WTC11 (cell line): ENCODE data around the gene KLRB1. TPM values are rescaled to one million over a fixed set of nuclear protein-coding genes. Genes with fewer than 3 reads are reported as not detected.

ENCODE experiments used
- ATAC-seq: fragments of 200-7000 bp; cut with Tn5 transposase; 2 replicates; pipeline ENCODE4 v1.10.0; 2021; ENCODE audit warnings: mild to moderate bottlenecking, moderate library complexity
- CTCF ChIA-PET: fragments of 300-600 bp; sonication (Branson Sonifier 250); formaldehyde crosslinking; loops from one replicate; lab custom pipeline; 2021; ENCODE audit warnings: antibody characterized with exemption; lab: Charles Lee
- POLR2A ChIA-PET: fragments of 350-600 bp; sonication (Branson Sonifier 250); formaldehyde crosslinking; loops from one replicate; lab custom pipeline; 2021; ENCODE audit warnings: antibody characterized with exemption; lab: Charles Lee
- DNase-seq: peaks from one replicate; pipeline ENCODE4 v3.0.0; 2021; ENCODE audit warnings: low spot score
- H3K27ac Mint-ChIP-seq: 2 replicates; pipeline ENCODE4 v1.8.0; 2021; ENCODE audit warnings: mixed read lengths
- H3K27me3 Mint-ChIP-seq: 2 replicates; pipeline ENCODE4 v1.8.0; 2021; ENCODE audit warnings: low read depth, mild to moderate bottlenecking, moderate library complexity, mixed read lengths
- H3K36me3 Mint-ChIP-seq: 2 replicates; pipeline ENCODE4 v1.8.0; 2021; ENCODE audit warnings: mixed read lengths
- H3K4me1 Mint-ChIP-seq: 2 replicates; pipeline ENCODE4 v1.8.0; 2022; ENCODE audit warnings: mixed read lengths
- H3K4me3 Mint-ChIP-seq: 2 replicates; pipeline ENCODE4 v1.8.0; 2021; ENCODE audit warnings: mild to moderate bottlenecking, moderate library complexity, mixed read lengths
- H3K9me3 Mint-ChIP-seq: 2 replicates; pipeline ENCODE4 v1.8.0; 2021; ENCODE audit warnings: mixed read lengths
- CREB1 ChIP-seq: sonication (generic); formaldehyde crosslinking; IDR thresholded peaks from 2 replicates; pipeline ENCODE4 v1.8.0; 2023; ENCODE audit warnings: mild to moderate bottlenecking, missing genetic modification reagents
- CREM ChIP-seq: sonication (generic); formaldehyde crosslinking; IDR thresholded peaks from 2 replicates; pipeline ENCODE4 v1.8.1; 2022; ENCODE audit warnings: mild to moderate bottlenecking, missing genetic modification reagents, moderate library complexity
- ELF4 ChIP-seq: sonication (generic); formaldehyde crosslinking; IDR thresholded peaks from 2 replicates; pipeline ENCODE4 v1.8.1; 2022; ENCODE audit warnings: low read depth, mild to moderate bottlenecking, moderate library complexity, missing genetic modification reagents
- EMX1 ChIP-seq: fragments of 250-450 bp; sonication (Bioruptor Pico); IDR thresholded peaks from 2 replicates; pipeline ENCODE4 v1.8.0; 2021; ENCODE audit warnings: mild to moderate bottlenecking
- ESRRA ChIP-seq: sonication (generic); formaldehyde crosslinking; IDR thresholded peaks from 2 replicates; pipeline ENCODE4 v1.8.1; 2022; ENCODE audit warnings: mild to moderate bottlenecking, missing genetic modification reagents, borderline replicate concordance
- FOXP1 ChIP-seq: sonication (generic); formaldehyde crosslinking; IDR thresholded peaks from 2 replicates; pipeline ENCODE4 v1.8.0; 2022; ENCODE audit warnings: missing genetic modification reagents, mild to moderate bottlenecking, moderate library complexity, borderline replicate concordance
- IRF2 ChIP-seq: sonication (generic); formaldehyde crosslinking; IDR thresholded peaks from 2 replicates; pipeline ENCODE4 v1.8.0; 2022; ENCODE audit warnings: low read depth, missing genetic modification reagents, borderline replicate concordance
- JAZF1 ChIP-seq: fragments of 250-450 bp; sonication (Bioruptor Pico); IDR thresholded peaks from 2 replicates; pipeline ENCODE4 v1.9.0; 2021; ENCODE audit warnings: moderate library complexity, mild to moderate bottlenecking, inconsistent platforms
- MXD4 ChIP-seq: fragments of 250-450 bp; sonication (Bioruptor Pico); IDR thresholded peaks from 2 replicates; pipeline ENCODE4 v1.8.0; 2021; ENCODE audit warnings: mild to moderate bottlenecking, moderate library complexity, borderline replicate concordance
- NFE2L1 ChIP-seq: sonication (generic); formaldehyde crosslinking; IDR thresholded peaks from 2 replicates; pipeline ENCODE4 v1.8.1; 2023; ENCODE audit warnings: missing genetic modification reagents
- SMAD3 ChIP-seq: sonication (generic); formaldehyde crosslinking; IDR thresholded peaks from 2 replicates; pipeline ENCODE4 v1.8.0; 2022; ENCODE audit warnings: missing genetic modification reagents, mild to moderate bottlenecking, borderline replicate concordance
- SOX15 ChIP-seq: fragments of 250-450 bp; sonication (Bioruptor Pico); IDR thresholded peaks from 2 replicates; pipeline ENCODE4 v1.9.0; 2021; ENCODE audit warnings: mild to moderate bottlenecking
- TCF7 ChIP-seq: sonication (generic); formaldehyde crosslinking; IDR thresholded peaks from 2 replicates; pipeline ENCODE4 v1.8.0; 2022; ENCODE audit warnings: mild to moderate bottlenecking, low read depth, missing genetic modification reagents, moderate library complexity
- TEAD4 ChIP-seq: sonication (generic); formaldehyde crosslinking; IDR thresholded peaks from 2 replicates; pipeline ENCODE4 v1.8.0; 2022; ENCODE audit warnings: mild to moderate bottlenecking, missing genetic modification reagents
- ZNF263 ChIP-seq: sonication (generic); formaldehyde crosslinking; IDR thresholded peaks from 2 replicates; pipeline ENCODE4 v1.8.1; 2022; ENCODE audit warnings: low read depth, mild to moderate bottlenecking, moderate library complexity, missing genetic modification reagents
- ZNF317 ChIP-seq: sonication (generic); formaldehyde crosslinking; IDR thresholded peaks from 2 replicates; pipeline ENCODE4 v1.8.1; 2023; ENCODE audit warnings: low read depth, mild to moderate bottlenecking, moderate library complexity, missing genetic modification reagents, borderline replicate concordance
- ZNF423 ChIP-seq: fragments of 250-450 bp; sonication (Bioruptor Pico); IDR thresholded peaks from 2 replicates; pipeline ENCODE4 v2.1.2; 2022; ENCODE audit warnings: mild to moderate bottlenecking, moderate library complexity
- ZNF671 ChIP-seq: fragments of 250-450 bp; sonication (Bioruptor Pico); IDR thresholded peaks from 2 replicates; pipeline ENCODE4 v1.8.0; 2021; ENCODE audit warnings: mild to moderate bottlenecking
- total RNA-seq: library from RNA; stranded (reverse); gene quantifications from 3 replicates; pipeline ENCODE4 v1.2.3, GENCODE V29; 2021
- TF ChIP-seq, protein P1 (sequence below): sonication (generic); formaldehyde crosslinking; IDR thresholded peaks from 2 replicates; pipeline ENCODE4 v1.8.1; 2022; ENCODE audit warnings: mild to moderate bottlenecking, missing genetic modification reagents, moderate library complexity, borderline replicate concordance
- TF ChIP-seq, protein P2 (sequence below): sonication (generic); formaldehyde crosslinking; IDR thresholded peaks from 2 replicates; pipeline ENCODE4 v1.8.0; 2022; ENCODE audit warnings: mild to moderate bottlenecking, missing genetic modification reagents
- TF ChIP-seq, protein P3 (sequence below): fragments of 250-450 bp; sonication (Bioruptor Pico); IDR thresholded peaks from 2 replicates; pipeline ENCODE4 v1.8.0; 2021; ENCODE audit warnings: mild to moderate bottlenecking
- TF ChIP-seq, protein P4 (sequence below): sonication (generic); formaldehyde crosslinking; IDR thresholded peaks from 2 replicates; pipeline ENCODE4 v1.8.0; 2023; ENCODE audit warnings: missing genetic modification reagents
- TF ChIP-seq, protein P5 (sequence below): sonication (generic); formaldehyde crosslinking; IDR thresholded peaks from 2 replicates; pipeline ENCODE4 v1.8.1; 2023; ENCODE audit warnings: mild to moderate bottlenecking, missing genetic modification reagents, moderate library complexity
- TF ChIP-seq, protein P6 (sequence below): sonication (generic); formaldehyde crosslinking; IDR thresholded peaks from 2 replicates; pipeline ENCODE4 v1.8.0; 2022; ENCODE audit warnings: mild to moderate bottlenecking, missing genetic modification reagents
- TF ChIP-seq, protein P7 (sequence below): fragments of 250-450 bp; sonication (Bioruptor Pico); IDR thresholded peaks from 2 replicates; pipeline ENCODE4 v2.1.2; 2022; ENCODE audit warnings: mild to moderate bottlenecking, moderate library complexity
- TF ChIP-seq, protein P8 (sequence below): sonication (generic); formaldehyde crosslinking; IDR thresholded peaks from 2 replicates; pipeline ENCODE4 v1.8.1; 2022; ENCODE audit warnings: mild to moderate bottlenecking, moderate library complexity, missing genetic modification reagents

KLRB1 gene
- total RNA-seq, 1 experiment from 2014 or later = not detected

DNA sequence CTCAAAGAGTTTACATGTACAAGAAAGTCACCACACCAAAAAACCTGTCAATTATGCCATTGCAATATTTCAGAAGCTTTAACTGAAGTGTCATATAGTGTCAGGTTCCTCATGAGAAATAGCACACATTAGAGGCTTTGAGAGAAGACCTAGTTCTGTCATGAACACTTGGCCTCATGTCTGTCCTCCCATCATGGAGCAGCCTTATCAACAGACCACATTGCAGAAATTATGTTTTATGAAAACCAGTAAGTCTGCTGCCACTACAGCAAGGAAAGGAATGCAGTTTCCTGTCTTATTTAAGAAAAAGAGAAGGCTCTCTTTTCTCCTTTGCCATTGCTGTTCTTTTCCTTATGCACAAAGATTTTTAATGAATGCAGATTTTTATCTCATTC is 35.5 kb upstream of the KLRB1 start:
- TF ChIP-seq ELF4 (CRISPR knock-in tag) (no peak), MXD4 (CRISPR knock-in tag) (no peak), TCF7 (CRISPR knock-in tag) (no peak), EMX1 (no peak), IRF2 (CRISPR knock-in tag) (no peak), ZNF317 (CRISPR knock-in tag) (no peak), CREB1 (CRISPR knock-in tag) (no peak), SMAD3 (CRISPR knock-in tag) (no peak), SOX15 (CRISPR knock-in tag) (no peak), ZNF423 (CRISPR knock-in tag) (no peak), FOXP1 (no peak), JAZF1 (CRISPR knock-in tag) (no peak), TEAD4 (CRISPR knock-in tag) (no peak), NFE2L1 (CRISPR knock-in tag) (no peak)
- TF ChIP-seq, protein P1, sequence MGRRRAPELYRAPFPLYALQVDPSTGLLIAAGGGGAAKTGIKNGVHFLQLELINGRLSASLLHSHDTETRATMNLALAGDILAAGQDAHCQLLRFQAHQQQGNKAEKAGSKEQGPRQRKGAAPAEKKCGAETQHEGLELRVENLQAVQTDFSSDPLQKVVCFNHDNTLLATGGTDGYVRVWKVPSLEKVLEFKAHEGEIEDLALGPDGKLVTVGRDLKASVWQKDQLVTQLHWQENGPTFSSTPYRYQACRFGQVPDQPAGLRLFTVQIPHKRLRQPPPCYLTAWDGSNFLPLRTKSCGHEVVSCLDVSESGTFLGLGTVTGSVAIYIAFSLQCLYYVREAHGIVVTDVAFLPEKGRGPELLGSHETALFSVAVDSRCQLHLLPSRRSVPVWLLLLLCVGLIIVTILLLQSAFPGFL (CRISPR knock-in tag) = no peak
- TF ChIP-seq, protein P2, sequence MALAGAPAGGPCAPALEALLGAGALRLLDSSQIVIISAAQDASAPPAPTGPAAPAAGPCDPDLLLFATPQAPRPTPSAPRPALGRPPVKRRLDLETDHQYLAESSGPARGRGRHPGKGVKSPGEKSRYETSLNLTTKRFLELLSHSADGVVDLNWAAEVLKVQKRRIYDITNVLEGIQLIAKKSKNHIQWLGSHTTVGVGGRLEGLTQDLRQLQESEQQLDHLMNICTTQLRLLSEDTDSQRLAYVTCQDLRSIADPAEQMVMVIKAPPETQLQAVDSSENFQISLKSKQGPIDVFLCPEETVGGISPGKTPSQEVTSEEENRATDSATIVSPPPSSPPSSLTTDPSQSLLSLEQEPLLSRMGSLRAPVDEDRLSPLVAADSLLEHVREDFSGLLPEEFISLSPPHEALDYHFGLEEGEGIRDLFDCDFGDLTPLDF = no peak
- TF ChIP-seq, protein P3, sequence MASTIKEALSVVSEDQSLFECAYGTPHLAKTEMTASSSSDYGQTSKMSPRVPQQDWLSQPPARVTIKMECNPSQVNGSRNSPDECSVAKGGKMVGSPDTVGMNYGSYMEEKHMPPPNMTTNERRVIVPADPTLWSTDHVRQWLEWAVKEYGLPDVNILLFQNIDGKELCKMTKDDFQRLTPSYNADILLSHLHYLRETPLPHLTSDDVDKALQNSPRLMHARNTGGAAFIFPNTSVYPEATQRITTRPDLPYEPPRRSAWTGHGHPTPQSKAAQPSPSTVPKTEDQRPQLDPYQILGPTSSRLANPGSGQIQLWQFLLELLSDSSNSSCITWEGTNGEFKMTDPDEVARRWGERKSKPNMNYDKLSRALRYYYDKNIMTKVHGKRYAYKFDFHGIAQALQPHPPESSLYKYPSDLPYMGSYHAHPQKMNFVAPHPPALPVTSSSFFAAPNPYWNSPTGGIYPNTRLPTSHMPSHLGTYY (CRISPR knock-in tag) = no peak
- TF ChIP-seq, protein P4, sequence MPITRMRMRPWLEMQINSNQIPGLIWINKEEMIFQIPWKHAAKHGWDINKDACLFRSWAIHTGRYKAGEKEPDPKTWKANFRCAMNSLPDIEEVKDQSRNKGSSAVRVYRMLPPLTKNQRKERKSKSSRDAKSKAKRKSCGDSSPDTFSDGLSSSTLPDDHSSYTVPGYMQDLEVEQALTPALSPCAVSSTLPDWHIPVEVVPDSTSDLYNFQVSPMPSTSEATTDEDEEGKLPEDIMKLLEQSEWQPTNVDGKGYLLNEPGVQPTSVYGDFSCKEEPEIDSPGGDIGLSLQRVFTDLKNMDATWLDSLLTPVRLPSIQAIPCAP = no peak
- ChIA-PET POLR2A (no interaction called here), CTCF (no interaction called here)
- no peak overlapping the region for H3K4me3 Mint-ChIP-seq
- H3K27me3 Mint-ChIP-seq = peaks cover 4% of the 10 kb centered on the region; the same call in 1 of the 2 replicates
- ATAC-seq = no peak
- no peak overlapping the region for H3K27ac Mint-ChIP-seq
- H3K4me1 Mint-ChIP-seq = peaks cover 10% of the 10 kb centered on the region; the same call in 1 of the 2 replicates
- peaks cover 32% of the 10 kb centered on the region for H3K36me3 Mint-ChIP-seq
- peaks cover 56% of the 10 kb centered on the region for H3K9me3 Mint-ChIP-seq
- no peak for DNase-seq

DNA sequence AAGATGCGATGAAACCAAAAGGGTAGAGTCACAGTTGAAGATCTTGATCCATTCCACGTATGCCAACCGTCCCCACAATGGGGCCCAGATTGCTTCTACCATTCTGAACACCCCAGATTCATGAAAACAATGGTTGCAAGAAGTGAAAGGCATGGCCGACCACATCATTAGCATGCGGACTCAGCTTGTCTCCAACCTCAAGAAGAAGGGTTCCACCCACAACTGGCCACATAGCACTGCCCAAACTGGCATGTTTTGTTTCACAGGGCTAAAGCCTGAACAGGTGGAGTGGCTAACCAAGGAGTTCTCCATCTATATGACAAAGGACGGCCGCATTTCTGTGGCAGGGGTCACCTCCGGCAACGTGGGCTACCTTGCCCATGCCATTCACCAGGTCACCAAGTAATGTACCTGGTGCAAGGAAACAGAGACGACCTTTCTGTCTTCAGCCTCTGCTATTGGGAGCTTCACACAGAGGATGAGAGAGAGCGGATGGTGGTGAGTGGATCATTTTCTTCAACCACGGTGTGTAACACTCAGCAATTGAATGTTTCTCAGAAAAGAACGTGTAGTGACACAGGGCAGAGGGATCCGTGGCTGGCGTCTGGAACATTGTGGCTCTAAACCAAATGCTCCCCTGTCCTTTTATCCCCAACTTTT is 35.0 kb upstream of the KLRB1 start:
- POLR2A ChIA-PET = no interaction called here
- ATAC-seq (no peak), DNase-seq (no peak)
- no peak overlapping the region for H3K27ac Mint-ChIP-seq
- CTCF ChIA-PET = no interaction called here
- peaks cover 62% of the 10 kb centered on the region for H3K9me3 Mint-ChIP-seq
- no peak overlapping the region for H3K4me3 Mint-ChIP-seq
- H3K4me1 Mint-ChIP-seq = peaks cover 10% of the 10 kb centered on the region; the same call in 1 of the 2 replicates
- peaks cover 4% of the 10 kb centered on the region; the same call in 1 of the 2 replicates for H3K27me3 Mint-ChIP-seq
- peaks cover 35% of the 10 kb centered on the region for H3K36me3 Mint-ChIP-seq
- TF ChIP-seq IRF2 (CRISPR knock-in tag) (no peak), ZNF263 (CRISPR knock-in tag) (no peak), ZNF671 (CRISPR knock-in tag) (no peak), CREM (CRISPR knock-in tag) (no peak), NFE2L1 (CRISPR knock-in tag) (no peak), ESRRA (CRISPR knock-in tag) (no peak)
- TF ChIP-seq, protein P5, sequence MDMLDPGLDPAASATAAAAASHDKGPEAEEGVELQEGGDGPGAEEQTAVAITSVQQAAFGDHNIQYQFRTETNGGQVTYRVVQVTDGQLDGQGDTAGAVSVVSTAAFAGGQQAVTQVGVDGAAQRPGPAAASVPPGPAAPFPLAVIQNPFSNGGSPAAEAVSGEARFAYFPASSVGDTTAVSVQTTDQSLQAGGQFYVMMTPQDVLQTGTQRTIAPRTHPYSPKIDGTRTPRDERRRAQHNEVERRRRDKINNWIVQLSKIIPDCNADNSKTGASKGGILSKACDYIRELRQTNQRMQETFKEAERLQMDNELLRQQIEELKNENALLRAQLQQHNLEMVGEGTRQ (CRISPR knock-in tag) = no peak
- TF ChIP-seq, protein P6, sequence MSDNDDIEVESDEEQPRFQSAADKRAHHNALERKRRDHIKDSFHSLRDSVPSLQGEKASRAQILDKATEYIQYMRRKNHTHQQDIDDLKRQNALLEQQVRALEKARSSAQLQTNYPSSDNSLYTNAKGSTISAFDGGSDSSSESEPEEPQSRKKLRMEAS (CRISPR knock-in tag) = no peak
- TF ChIP-seq, protein P7, sequence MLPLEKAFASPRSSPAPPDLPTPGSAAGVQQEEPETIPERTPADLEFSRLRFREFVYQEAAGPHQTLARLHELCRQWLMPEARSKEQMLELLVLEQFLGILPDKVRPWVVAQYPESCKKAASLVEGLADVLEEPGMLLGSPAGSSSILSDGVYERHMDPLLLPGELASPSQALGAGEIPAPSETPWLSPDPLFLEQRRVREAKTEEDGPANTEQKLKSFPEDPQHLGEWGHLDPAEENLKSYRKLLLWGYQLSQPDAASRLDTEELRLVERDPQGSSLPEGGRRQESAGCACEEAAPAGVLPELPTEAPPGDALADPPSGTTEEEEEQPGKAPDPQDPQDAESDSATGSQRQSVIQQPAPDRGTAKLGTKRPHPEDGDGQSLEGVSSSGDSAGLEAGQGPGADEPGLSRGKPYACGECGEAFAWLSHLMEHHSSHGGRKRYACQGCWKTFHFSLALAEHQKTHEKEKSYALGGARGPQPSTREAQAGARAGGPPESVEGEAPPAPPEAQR (CRISPR knock-in tag) = no peak
- TF ChIP-seq, protein P8, sequence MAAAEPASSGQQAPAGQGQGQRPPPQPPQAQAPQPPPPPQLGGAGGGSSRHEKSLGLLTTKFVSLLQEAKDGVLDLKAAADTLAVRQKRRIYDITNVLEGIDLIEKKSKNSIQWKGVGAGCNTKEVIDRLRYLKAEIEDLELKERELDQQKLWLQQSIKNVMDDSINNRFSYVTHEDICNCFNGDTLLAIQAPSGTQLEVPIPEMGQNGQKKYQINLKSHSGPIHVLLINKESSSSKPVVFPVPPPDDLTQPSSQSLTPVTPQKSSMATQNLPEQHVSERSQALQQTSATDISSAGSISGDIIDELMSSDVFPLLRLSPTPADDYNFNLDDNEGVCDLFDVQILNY = no peak
- TF ChIP-seq, protein P1 (CRISPR knock-in tag) = no peak
